ENCODE data around the gene SHROOM2.
"Not testable (repeated sequence)": the region's sequence is repeated elsewhere in the genome, so short reads cannot be mapped to it uniquely, and the experiment has no call there.

The SHROOM2 gene

GRCh38 chrX:9829308-9830267 lies 43.4 kb downstream of the SHROOM2 start:
- no peak for DNase-seq (ENCODE audit: low read depth)

GRCh38 chrX:9832811-9833210 lies 46.6 kb downstream of the SHROOM2 start:
- DNase-seq (ENCODE audit: low read depth), result no peak

- DNase-seq (ENCODE audit: low read depth), result no peak
These were observed 49.5 kb downstream of the SHROOM2 start for GRCh38 chrX:9835585-9836210.

- no peak for DNase-seq (ENCODE audit: low read depth)
These were observed 56.3 kb downstream of the SHROOM2 start for GRCh38 chrX:9842541-9842940.

- no peak for DNase-seq (ENCODE audit: low read depth)
These were observed 58.8 kb downstream of the SHROOM2 start for GRCh38 chrX:9844936-9845577.

- DNase-seq (ENCODE audit: low read depth), result no peak
These were observed 59.3 kb downstream of the SHROOM2 start for GRCh38 chrX:9845578-9845952.

GRCh38 chrX:9846631-9847030 lies 60.4 kb downstream of the SHROOM2 start:
- no peak for DNase-seq (ENCODE audit: low read depth)

GRCh38 chrX:9847071-9847470 lies 60.8 kb downstream of the SHROOM2 start:
- no peak for DNase-seq (ENCODE audit: low read depth)

GRCh38 chrX:9848718-9849479 lies 62.7 kb downstream of the SHROOM2 start:
- DNase-seq (ENCODE audit: low read depth), result no peak

GRCh38 chrX:9851890-9852289 lies 65.7 kb downstream of the SHROOM2 start:
- DNase-seq (ENCODE audit: low read depth), result no peak

- no peak for DNase-seq (ENCODE audit: low read depth)
These were observed 67.1 kb downstream of the SHROOM2 start for GRCh38 chrX:9853307-9853706.

- DNase-seq (ENCODE audit: low read depth), result no peak
These were observed 69.5 kb downstream of the SHROOM2 start for GRCh38 chrX:9855561-9856283.

GRCh38 chrX:9856588-9856987 lies 70.4 kb downstream of the SHROOM2 start:
- DNase-seq (ENCODE audit: low read depth), result no peak

GRCh38 chrX:9857575-9858474 lies 71.6 kb downstream of the SHROOM2 start:
- DNase-seq (ENCODE audit: low read depth), result no peak

GRCh38 chrX:9858684-9859083 lies 72.5 kb downstream of the SHROOM2 start:
- not testable (repeated sequence) for DNase-seq (ENCODE audit: low read depth)

- no peak for DNase-seq (ENCODE audit: low read depth)
These were observed 73.7 kb downstream of the SHROOM2 start for GRCh38 chrX:9859711-9860555.

GRCh38 chrX:9860826-9861225 lies 74.6 kb downstream of the SHROOM2 start:
- no peak for DNase-seq (ENCODE audit: low read depth)

GRCh38 chrX:9861711-9862110 lies 75.5 kb downstream of the SHROOM2 start:
- DNase-seq (ENCODE audit: low read depth), result no peak

GRCh38 chrX:9862525-9862924 lies 76.3 kb downstream of the SHROOM2 start:
- no peak for DNase-seq (ENCODE audit: low read depth)
